Keratinocyte (primary cell): ENCODE data around the gene GRIP1.

Experiments
- EZH2 ChIP-seq: IDR thresholded peaks from one replicate; pipeline ENCODE4 v1.6.1; 2012; ENCODE audit warnings: inconsistent platforms, mild to moderate bottlenecking, low read length, moderate library complexity
- TF ChIP-seq, protein P1 (sequence below), 3 experiments: IDR thresholded peaks in 1 of 3; conservative IDR thresholded peaks in 1 of 3; optimal IDR thresholded peaks in 1 of 3; 2 replicates in 2 of 3; 3 replicates in 1 of 3; pipeline versions ENCODE3 to v1.5.1; 2011; ENCODE audit warnings: low read length in 3 of 3, mild to moderate bottlenecking in 3 of 3, moderate library complexity in 2 of 3, control low read depth in 1 of 3, inconsistent platforms in 1 of 3; ENCODE audit not compliant: insufficient read depth in 2 of 3; ENCODE audit errors: extremely low read depth in 1 of 3

DNA sequence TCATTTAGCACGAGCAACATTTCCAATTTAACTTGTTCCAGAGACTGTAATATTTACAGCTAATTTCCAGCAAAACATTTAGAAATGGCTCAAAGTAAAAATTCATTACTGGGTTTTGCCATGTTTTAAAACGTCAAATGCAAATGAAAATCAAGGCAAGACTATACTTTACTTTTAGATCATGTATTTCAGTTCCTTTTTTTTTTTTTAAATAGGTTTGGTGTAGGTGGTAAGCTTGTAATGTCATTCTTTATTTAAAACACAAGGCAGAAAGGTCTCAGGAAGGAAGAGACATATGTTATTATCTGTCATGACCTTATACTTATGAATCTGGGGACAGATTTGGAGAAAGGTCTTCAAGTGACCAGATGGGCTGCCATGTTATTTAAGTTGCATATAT, 54.1 kb downstream of the GRIP1 start:
- TF ChIP-seq, protein P1, sequence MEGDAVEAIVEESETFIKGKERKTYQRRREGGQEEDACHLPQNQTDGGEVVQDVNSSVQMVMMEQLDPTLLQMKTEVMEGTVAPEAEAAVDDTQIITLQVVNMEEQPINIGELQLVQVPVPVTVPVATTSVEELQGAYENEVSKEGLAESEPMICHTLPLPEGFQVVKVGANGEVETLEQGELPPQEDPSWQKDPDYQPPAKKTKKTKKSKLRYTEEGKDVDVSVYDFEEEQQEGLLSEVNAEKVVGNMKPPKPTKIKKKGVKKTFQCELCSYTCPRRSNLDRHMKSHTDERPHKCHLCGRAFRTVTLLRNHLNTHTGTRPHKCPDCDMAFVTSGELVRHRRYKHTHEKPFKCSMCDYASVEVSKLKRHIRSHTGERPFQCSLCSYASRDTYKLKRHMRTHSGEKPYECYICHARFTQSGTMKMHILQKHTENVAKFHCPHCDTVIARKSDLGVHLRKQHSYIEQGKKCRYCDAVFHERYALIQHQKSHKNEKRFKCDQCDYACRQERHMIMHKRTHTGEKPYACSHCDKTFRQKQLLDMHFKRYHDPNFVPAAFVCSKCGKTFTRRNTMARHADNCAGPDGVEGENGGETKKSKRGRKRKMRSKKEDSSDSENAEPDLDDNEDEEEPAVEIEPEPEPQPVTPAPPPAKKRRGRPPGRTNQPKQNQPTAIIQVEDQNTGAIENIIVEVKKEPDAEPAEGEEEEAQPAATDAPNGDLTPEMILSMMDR (optimal IDR thresholded peaks at IDR 0.05 in 1 of 3, IDR thresholded peaks at IDR 0.05 in 1 of 3, conservative IDR thresholded peaks at IDR 0.05 in 1 of 3; ENCODE audit: extremely low read depth in 1 of 3, insufficient read depth in 2 of 3, low read length in 3 of 3), result no peak
- TF ChIP-seq EZH2, result no peak
